HG02852 (cell line): ENCODE data around the gene KCNJ5.
"Not testable (repeated sequence)": the region's sequence is repeated elsewhere in the genome, so short reads cannot be mapped to it uniquely, and the experiment has no call there.

Source experiments
- ATAC-seq: cut with Tn5 transposase; IDR thresholded peaks from one replicate; pipeline ENCODE4 v1.9.1; 2021; ENCODE audit warnings: mild to moderate bottlenecking, moderate library complexity; ENCODE audit not compliant: unreplicated experiment

The KCNJ5 gene

GRCh38 chr11:128909438-128910125 is 18.4 kb downstream of the KCNJ5 start:
- no peak for ATAC-seq

- no peak for ATAC-seq
Observed at GRCh38 chr11:128910576-128910975, 19.4 kb downstream of the KCNJ5 start.

GRCh38 chr11:128911239-128911638 is 20.1 kb downstream of the KCNJ5 start:
- no peak for ATAC-seq

- no peak for ATAC-seq
Observed at GRCh38 chr11:128911701-128912100, 20.5 kb downstream of the KCNJ5 start.

GRCh38 chr11:128913806-128914205 is 22.6 kb downstream of the KCNJ5 start:
- no peak for ATAC-seq

- ATAC-seq, result no peak
Observed at GRCh38 chr11:128914216-128915148, 23.3 kb downstream of the KCNJ5 start.

- no peak for ATAC-seq
Observed at GRCh38 chr11:128915149-128915521, 24.0 kb downstream of the KCNJ5 start.

GRCh38 chr11:128916037-128916572 is 24.9 kb downstream of the KCNJ5 start:
- ATAC-seq, result no peak

GRCh38 chr11:128916681-128917080 is 25.5 kb downstream of the KCNJ5 start:
- ATAC-seq, result no peak

GRCh38 chr11:128917144-128917724 is 26.1 kb downstream of the KCNJ5 start:
- peak; percentile 46 for ATAC-seq

GRCh38 chr11:128919216-128919615 is 28.1 kb downstream of the KCNJ5 start:
- no peak for ATAC-seq

GRCh38 chr11:128919635-128920034 is 28.5 kb downstream of the KCNJ5 start:
- ATAC-seq, result not testable (repeated sequence)

- ATAC-seq, result no peak
Observed at GRCh38 chr11:128920666-128921065, 29.5 kb downstream of the KCNJ5 start.

GRCh38 chr11:128921793-128922192 is 30.6 kb downstream of the KCNJ5 start:
- ATAC-seq, result no peak

- no peak for ATAC-seq
Observed at GRCh38 chr11:128924104-128924503, 32.9 kb downstream of the KCNJ5 start.

GRCh38 chr11:128924510-128925249 is 33.5 kb downstream of the KCNJ5 start:
- ATAC-seq, result no peak

- no peak for ATAC-seq
Observed at GRCh38 chr11:128925250-128925600, 34.1 kb downstream of the KCNJ5 start.

GRCh38 chr11:128926000-128926399 is 34.8 kb downstream of the KCNJ5 start:
- no peak for ATAC-seq

- no peak for ATAC-seq
Observed at GRCh38 chr11:128926437-128927107, 35.4 kb downstream of the KCNJ5 start.

- ATAC-seq, result no peak
Observed at GRCh38 chr11:128927108-128927461, 35.9 kb downstream of the KCNJ5 start.
